Endothelial cell of umbilical vein (primary cell): ENCODE data around the gene ARG2. TPM values are rescaled to one million over a fixed set of nuclear protein-coding genes. Genes with fewer than 3 reads are reported as not detected.
"Not testable (repeated sequence)": the region's sequence is repeated elsewhere in the genome, so short reads cannot be mapped to it uniquely, and the experiment has no call there.

Source experiments
- BruUV-seq: library from RNA; stranded (reverse); fragments of 400-500 nt; replicated peaks from 2 replicates; lab custom pipeline; 2021; lab: Mats Ljungman, UMichigan
- CTCF ChIA-PET: fragments of 300-600, 350-600 bp; sonication (Branson Sonifier 250); formaldehyde crosslinking; loops from one replicate; lab custom pipeline; 2021; ENCODE audit warnings: antibody characterized with exemption, inconsistent platforms; lab: Charles Lee
- POLR2A ChIA-PET: fragments of 300-600, 350-600 bp; sonication (Branson Sonifier 250); formaldehyde crosslinking; loops from one replicate; lab custom pipeline; 2021; ENCODE audit warnings: antibody characterized with exemption, inconsistent platforms; lab: Charles Lee
- DNase-seq: peaks from one replicate; pipeline ENCODE4 v3.0.0-alpha.2; 2011; ENCODE audit warnings: low read depth, low spot score
- FAIRE-seq: peaks from 2 replicates; lab custom pipeline; 2011; peaks lifted over from hg19 to GRCh38; lab: Jason Lieb, UNC
- H2AFZ ChIP-seq: 2 replicates; pipeline ENCODE4 v1.6.0; 2012; ENCODE audit warnings: low read depth, low read length, control low read depth, inconsistent platforms
- H3K27ac ChIP-seq: 2 replicates; pipeline ENCODE4 v1.5.1; 2011; ENCODE audit warnings: low read depth, mild to moderate bottlenecking, control low read depth, low read length, moderate library complexity; ENCODE audit not compliant: insufficient read depth
- H3K27me3 ChIP-seq, 2 experiments: 2 replicates each; pipeline versions ENCODE4 v1.6.0 to v1.6.1; 2011; ENCODE audit warnings: low read length in 2 of 2, mixed read lengths in 1 of 2; ENCODE audit not compliant: control insufficient read depth in 2 of 2, insufficient read depth in 2 of 2
- H3K36me3 ChIP-seq, 2 experiments: 2 replicates in 1 of 2; 3 replicates in 1 of 2; pipeline ENCODE4 v1.5.1; 2011; ENCODE audit warnings: low read length in 2 of 2, mild to moderate bottlenecking in 1 of 2, moderate library complexity in 1 of 2; ENCODE audit not compliant: control insufficient read depth in 2 of 2, insufficient read depth in 2 of 2; ENCODE audit errors: extremely low read depth in 1 of 2
- H3K4me1 ChIP-seq: 3 replicates; pipeline ENCODE4 v1.5.1; 2011; ENCODE audit warnings: mild to moderate bottlenecking, low read length; ENCODE audit not compliant: control insufficient read depth, insufficient read depth; ENCODE audit errors: extremely low read depth
- H3K4me2 ChIP-seq: 2 replicates; pipeline ENCODE4 v1.6.1; 2011; ENCODE audit warnings: low read length, control low read depth, mixed read lengths; ENCODE audit not compliant: insufficient read depth
- H3K4me3 ChIP-seq, 3 experiments: fragments of 200-600 bp in 1 of 3; sonication (generic), shearing (Covaris generic) in 1 of 3; replicated peaks in 1 of 3; 2 replicates each; pipeline ENCODE4 v1.5.1; 2011 to 2016; ENCODE audit warnings: control low read depth in 3 of 3, low read length in 3 of 3, mild to moderate bottlenecking in 2 of 3, inconsistent platforms in 1 of 3, low read depth in 1 of 3, moderate library complexity in 1 of 3; ENCODE audit not compliant: insufficient read depth in 1 of 3
- H3K79me2 ChIP-seq: 2 replicates; pipeline ENCODE4 v1.6.0; 2012; ENCODE audit warnings: low read length, inconsistent platforms; ENCODE audit not compliant: control insufficient read depth, insufficient read depth
- H3K9ac ChIP-seq: replicated peaks from 2 replicates; pipeline ENCODE3; 2011; ENCODE audit warnings: low read length, control low read depth; ENCODE audit not compliant: insufficient read depth; ENCODE audit errors: extremely low read depth
- H3K9me1 ChIP-seq: replicated peaks from 3 replicates; pipeline ENCODE4 v1.6.0; 2011; ENCODE audit warnings: mild to moderate bottlenecking, low read length; ENCODE audit not compliant: control insufficient read depth, insufficient read depth; ENCODE audit errors: extremely low read depth
- H3K9me3 ChIP-seq: replicated peaks from 2 replicates; pipeline ENCODE4 v1.5.1; 2012; ENCODE audit warnings: low read length, inconsistent platforms; ENCODE audit not compliant: control insufficient read depth, insufficient read depth
- H4K20me1 ChIP-seq: replicated peaks from 2 replicates; pipeline ENCODE3; 2011; ENCODE audit warnings: mild to moderate bottlenecking, low read length; ENCODE audit not compliant: control insufficient read depth, insufficient read depth; ENCODE audit errors: extremely low read depth
- CTCF ChIP-seq, 2 donors: IDR thresholded peaks; 1 replicate in 1 of 2; 2 replicates in 1 of 2; pipeline ENCODE4 v1.5.1; 2011; ENCODE audit warnings: low read length in 2 of 2, mild to moderate bottlenecking in 2 of 2, moderate library complexity in 2 of 2, control low read depth in 1 of 2, inconsistent platforms in 1 of 2, low read depth in 1 of 2; ENCODE audit not compliant: insufficient read depth in 1 of 2; ENCODE audit errors: extremely low read depth in 1 of 2
- EZH2 ChIP-seq: IDR thresholded peaks from 2 replicates; pipeline ENCODE4 v1.6.1; 2012; ENCODE audit warnings: borderline replicate concordance, low read depth, mild to moderate bottlenecking, moderate library complexity, low read length, inconsistent platforms; ENCODE audit not compliant: severe bottlenecking
- JUN ChIP-seq: IDR thresholded peaks from 2 replicates; pipeline ENCODE4 v1.6.1; 2011; ENCODE audit warnings: borderline replicate concordance, low read depth; ENCODE audit not compliant: insufficient read length, insufficient read depth
- MYC ChIP-seq: IDR thresholded peaks from one replicate; pipeline ENCODE4 v1.6.1; 2011; ENCODE audit warnings: mild to moderate bottlenecking, low read depth, low read length
- dilution Hi-C: fragments of 300-500 bp; cut with MboI; formaldehyde crosslinking; loops from one replicate; pipeline ENCODE4 v1.15.0; 2019; ENCODE audit warnings: low sequenced_read_pairs; ENCODE audit not compliant: extremely low pct_ligation_motif_present
- intact Hi-C: fragments of 100-400 bp; cut with micrococcal nuclease; formaldehyde crosslinking; loops from one replicate; pipeline ENCODE4 v1.10.0; 2022
- polyA plus RNA-seq, 4 experiments: library from polyadenylated mRNA; depleted of rRNA in 3 of 4; stranded (reverse) in 3 of 4; unstranded in 1 of 4; fragments of >200 nt; gene quantifications; 2 replicates each; pipeline versions ENCODE4 v1.2.1 to v1.2.3, GENCODE V29; 2011 to 2012; ENCODE audit warnings: missing spikeins in 1 of 4
- total RNA-seq: library from RNA; stranded (reverse); gene quantifications from 2 replicates; pipeline ENCODE4 v1.2.3, GENCODE V29; 2021

The ARG2 gene
- total and polyA plus RNA-seq, 2 donors (not counting 3 experiments of a cell fraction or from before 2014, with no cell fraction given), result 16.6 to 22.5 TPM

- POLR2A ChIA-PET, DNase-seq, H3K4me1 ChIP-seq, H3K9me1 ChIP-seq, H3K36me3 ChIP-seq, H2AFZ ChIP-seq, H3K9ac ChIP-seq, FAIRE-seq, H3K4me2 ChIP-seq, dilution Hi-C loops, H4K20me1 ChIP-seq, H3K79me2 ChIP-seq, BruUV-seq, H3K4me3 ChIP-seq, H3K27ac ChIP-seq, intact Hi-C loops, H3K27me3 ChIP-seq, H3K9me3 ChIP-seq: not testable (repeated sequence)
- CTCF ChIA-PET, result interaction anchor here (2.2 kb wide), 1 partner anchor 22 kb away, joined by 6 read pairs; no protein-coding TSS in a partner anchor
Measured at GRCh38 chr14:67593650-67594049, 26.1 kb upstream of the ARG2 start.

- H3K27ac ChIP-seq, result no peak overlapping the region
- H3K4me3 ChIP-seq, result no peak overlapping the region
- no peak for DNase-seq
- peaks cover 6% of the 10 kb centered on the region for H3K4me1 ChIP-seq
- no peaks in the 10 kb centered on the region for H3K9me1 ChIP-seq
- CTCF ChIA-PET, result interaction anchor here (0.9 to 2.3 kb wide), 3 partner anchors 24 to 72 kb away, joined by 3 to 6 read pairs (median 6); no protein-coding TSS in a partner anchor
- BruUV-seq, result no TSS peak
- H3K9ac ChIP-seq, result no peak overlapping the region
- no peaks in the 10 kb centered on the region for H3K36me3 ChIP-seq
- H2AFZ ChIP-seq, result no peak overlapping the region
- H3K9me3 ChIP-seq, result no peaks in the 10 kb centered on the region
- no peak for TF ChIP-seq JUN
- no peak for TF ChIP-seq EZH2
- TF ChIP-seq CTCF (IDR thresholded peaks at IDR 0.05; ENCODE audit: extremely low read depth in 1 of 2, insufficient read depth in 1 of 2, low read depth in 1 of 2, low read length in 2 of 2), result no peak
- TF ChIP-seq MYC, result no peak
- no peak overlapping the region for H3K4me2 ChIP-seq
- POLR2A ChIA-PET, result no interaction called here
- intact Hi-C loops (no loop called here), dilution Hi-C loops (no loop called here)
- no peaks in the 10 kb centered on the region for H3K79me2 ChIP-seq
- FAIRE-seq, result no peak
- H4K20me1 ChIP-seq, result no peaks in the 10 kb centered on the region
- no peaks in the 10 kb centered on the region for H3K27me3 ChIP-seq
Measured at GRCh38 chr14:67595392-67595791, 24.3 kb upstream of the ARG2 start.
